ENCODE data around the gene SIGLEC6.

DNA sequence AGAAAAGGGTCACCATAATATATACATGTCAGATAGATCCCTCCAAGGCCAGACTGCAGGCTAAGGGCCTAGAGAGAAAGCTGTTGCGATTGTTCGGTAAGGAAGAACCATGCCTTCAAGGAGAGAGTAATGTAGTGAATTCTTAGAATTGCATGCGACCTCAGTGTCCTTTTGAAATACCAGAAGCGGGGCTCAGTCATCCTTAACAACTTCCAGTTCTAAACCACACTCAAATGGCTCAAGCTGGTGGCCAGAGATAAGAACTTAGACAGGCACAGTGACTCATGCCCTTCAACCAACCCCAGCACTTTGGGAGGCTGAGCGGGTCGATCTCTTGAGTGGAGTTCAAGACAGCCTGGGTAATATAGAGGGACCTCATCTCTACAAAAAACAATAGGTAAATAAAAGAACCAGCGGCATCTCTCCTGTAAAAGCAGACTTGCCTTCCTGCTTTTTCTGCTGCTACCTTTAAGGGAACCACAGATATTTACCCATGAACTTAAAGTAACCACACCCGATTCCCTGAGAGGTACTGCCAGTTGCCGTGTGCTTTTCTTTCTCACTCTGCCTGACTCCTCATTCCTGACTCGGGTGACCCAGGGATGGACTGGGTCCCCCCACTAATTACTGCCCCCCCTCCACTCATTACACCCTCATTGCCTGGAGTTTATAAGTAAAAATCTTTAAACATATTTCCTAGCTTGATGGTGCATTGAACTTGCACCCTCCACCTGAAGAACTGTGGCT, 15.4 kb upstream of the SIGLEC6 start:
- TF ChIP-seq, protein P1, sequence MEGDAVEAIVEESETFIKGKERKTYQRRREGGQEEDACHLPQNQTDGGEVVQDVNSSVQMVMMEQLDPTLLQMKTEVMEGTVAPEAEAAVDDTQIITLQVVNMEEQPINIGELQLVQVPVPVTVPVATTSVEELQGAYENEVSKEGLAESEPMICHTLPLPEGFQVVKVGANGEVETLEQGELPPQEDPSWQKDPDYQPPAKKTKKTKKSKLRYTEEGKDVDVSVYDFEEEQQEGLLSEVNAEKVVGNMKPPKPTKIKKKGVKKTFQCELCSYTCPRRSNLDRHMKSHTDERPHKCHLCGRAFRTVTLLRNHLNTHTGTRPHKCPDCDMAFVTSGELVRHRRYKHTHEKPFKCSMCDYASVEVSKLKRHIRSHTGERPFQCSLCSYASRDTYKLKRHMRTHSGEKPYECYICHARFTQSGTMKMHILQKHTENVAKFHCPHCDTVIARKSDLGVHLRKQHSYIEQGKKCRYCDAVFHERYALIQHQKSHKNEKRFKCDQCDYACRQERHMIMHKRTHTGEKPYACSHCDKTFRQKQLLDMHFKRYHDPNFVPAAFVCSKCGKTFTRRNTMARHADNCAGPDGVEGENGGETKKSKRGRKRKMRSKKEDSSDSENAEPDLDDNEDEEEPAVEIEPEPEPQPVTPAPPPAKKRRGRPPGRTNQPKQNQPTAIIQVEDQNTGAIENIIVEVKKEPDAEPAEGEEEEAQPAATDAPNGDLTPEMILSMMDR (IDR thresholded peaks at IDR 0.05), result no peak
- no peak for TF ChIP-seq POLR2A (IDR thresholded peaks at IDR 0.05)
